Thoracic aorta (tissue), 2 donors: ENCODE measurements around the gene TMEM86B. TPM values are rescaled to one million over a fixed set of nuclear protein-coding genes. Genes with fewer than 3 reads are reported as not detected.

Experiments
- ATAC-seq: fragments of 150-250 bp; one replicate; pipeline ENCODE4 v1.8.0; 2017; ENCODE audit warnings: low read depth; ENCODE audit not compliant: insufficient number of reproducible peaks, low FRiP score
- DNase-seq: peaks from one replicate; pipeline ENCODE4 v3.0.0-alpha.2; 2020; ENCODE audit warnings: low spot score
- H3K27ac ChIP-seq, 2 donors: fragments of 200-600 bp; sonication (generic); 1 replicate in 1 of 2; 2 replicates in 1 of 2; pipeline ENCODE4 v1.5.1; 2016; ENCODE audit warnings: mild to moderate bottlenecking in 2 of 2, moderate library complexity in 2 of 2
- H3K27me3 ChIP-seq: fragments of 200-600 bp; sonication (generic); replicated peaks from 2 replicates; pipeline ENCODE4 v1.6.0; 2016; ENCODE audit warnings: mild to moderate bottlenecking; ENCODE audit not compliant: insufficient read depth
- H3K36me3 ChIP-seq: fragments of 200-600 bp; sonication (generic); one replicate; pipeline ENCODE4 v1.5.1; 2016
- H3K4me1 ChIP-seq, 2 donors: fragments of 200-600 bp; sonication (generic); 1 replicate in 1 of 2; 2 replicates in 1 of 2; pipeline versions ENCODE4 v1.5.1 to v1.6.0; 2016; ENCODE audit warnings: low read depth in 2 of 2, mild to moderate bottlenecking in 1 of 2; ENCODE audit not compliant: control insufficient read depth in 1 of 2
- H3K4me3 ChIP-seq: fragments of 200-600 bp; sonication (generic); 2 replicates; pipeline ENCODE4 v1.5.1; 2016; ENCODE audit warnings: mild to moderate bottlenecking
- H3K9me3 ChIP-seq: fragments of 200-600 bp; sonication (generic); 2 replicates; pipeline ENCODE4 v1.5.1; 2016
- total RNA-seq, 2 donors: library from RNA; depleted of rRNA; stranded (reverse); fragments of >200 nt; gene quantifications; one replicate each; pipeline versions ENCODE4 v1.1.0 to v1.2.3, GENCODE V29; 2016
- TF ChIP-seq, protein P1 (sequence below): fragments of 200-600 bp; sonication (generic); IDR thresholded peaks from one replicate; pipeline ENCODE4 v1.5.1; 2019; ENCODE audit warnings: antibody characterized with exemption

Gene TMEM86B
- total RNA-seq, 2 donors from 2014 or later: 2.4 to 4.8 TPM

DNA sequence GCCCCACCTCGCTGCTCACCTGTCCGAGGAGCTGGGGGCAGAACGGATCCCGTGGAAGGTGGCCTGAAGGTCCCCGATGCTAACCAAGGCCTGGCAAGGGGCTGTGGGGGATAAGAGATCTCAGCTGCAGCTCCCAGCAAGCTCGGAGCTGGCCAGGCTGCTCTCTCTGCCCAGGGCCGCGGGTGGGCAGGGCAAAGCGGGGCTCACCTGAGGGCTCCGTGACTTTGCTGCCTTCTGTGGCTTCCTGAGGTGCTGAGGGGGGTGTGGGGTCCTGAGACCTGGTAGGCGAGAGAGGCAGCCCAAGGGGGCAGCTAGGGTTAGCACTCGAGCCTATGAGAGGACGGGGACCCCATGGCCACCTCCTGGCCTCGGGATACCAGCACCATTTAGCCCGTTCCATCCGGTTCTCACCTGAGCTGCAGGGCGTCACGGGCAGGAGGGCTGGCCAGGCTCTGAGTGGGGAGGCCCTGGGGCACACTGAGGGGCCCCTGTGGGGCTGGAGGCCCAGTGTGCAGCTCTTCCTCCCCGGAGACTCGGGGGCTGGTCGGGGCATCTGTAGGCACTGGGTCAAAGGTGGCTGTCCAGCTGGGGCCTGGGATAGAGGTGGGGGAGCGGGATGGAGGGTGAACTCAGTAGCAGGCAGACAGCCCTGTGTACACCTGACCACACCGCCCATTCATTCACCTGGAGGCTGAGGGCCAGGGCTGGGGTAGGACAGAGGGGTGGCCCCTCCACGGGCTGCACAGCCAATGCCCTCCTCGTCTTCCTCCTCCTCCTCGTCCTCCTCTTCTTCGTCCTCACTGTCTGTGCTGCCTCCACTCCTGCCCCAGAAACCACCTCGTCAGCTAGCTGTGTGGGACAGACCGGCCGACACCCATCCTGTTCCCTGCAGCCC, 3.1 kb upstream of the TMEM86B start:
- H3K36me3 ChIP-seq: peaks cover 40% of the 10 kb centered on the region
- no peaks in the 10 kb centered on the region for H3K4me1 ChIP-seq
- TF ChIP-seq, protein P1, sequence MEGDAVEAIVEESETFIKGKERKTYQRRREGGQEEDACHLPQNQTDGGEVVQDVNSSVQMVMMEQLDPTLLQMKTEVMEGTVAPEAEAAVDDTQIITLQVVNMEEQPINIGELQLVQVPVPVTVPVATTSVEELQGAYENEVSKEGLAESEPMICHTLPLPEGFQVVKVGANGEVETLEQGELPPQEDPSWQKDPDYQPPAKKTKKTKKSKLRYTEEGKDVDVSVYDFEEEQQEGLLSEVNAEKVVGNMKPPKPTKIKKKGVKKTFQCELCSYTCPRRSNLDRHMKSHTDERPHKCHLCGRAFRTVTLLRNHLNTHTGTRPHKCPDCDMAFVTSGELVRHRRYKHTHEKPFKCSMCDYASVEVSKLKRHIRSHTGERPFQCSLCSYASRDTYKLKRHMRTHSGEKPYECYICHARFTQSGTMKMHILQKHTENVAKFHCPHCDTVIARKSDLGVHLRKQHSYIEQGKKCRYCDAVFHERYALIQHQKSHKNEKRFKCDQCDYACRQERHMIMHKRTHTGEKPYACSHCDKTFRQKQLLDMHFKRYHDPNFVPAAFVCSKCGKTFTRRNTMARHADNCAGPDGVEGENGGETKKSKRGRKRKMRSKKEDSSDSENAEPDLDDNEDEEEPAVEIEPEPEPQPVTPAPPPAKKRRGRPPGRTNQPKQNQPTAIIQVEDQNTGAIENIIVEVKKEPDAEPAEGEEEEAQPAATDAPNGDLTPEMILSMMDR: no peak
- H3K9me3 ChIP-seq: no peaks in the 10 kb centered on the region
- no peak overlapping the region for H3K4me3 ChIP-seq
- no peak overlapping the region for H3K27ac ChIP-seq
- DNase-seq (no peak), ATAC-seq (no peak)
- no peaks in the 10 kb centered on the region for H3K27me3 ChIP-seq

DNA sequence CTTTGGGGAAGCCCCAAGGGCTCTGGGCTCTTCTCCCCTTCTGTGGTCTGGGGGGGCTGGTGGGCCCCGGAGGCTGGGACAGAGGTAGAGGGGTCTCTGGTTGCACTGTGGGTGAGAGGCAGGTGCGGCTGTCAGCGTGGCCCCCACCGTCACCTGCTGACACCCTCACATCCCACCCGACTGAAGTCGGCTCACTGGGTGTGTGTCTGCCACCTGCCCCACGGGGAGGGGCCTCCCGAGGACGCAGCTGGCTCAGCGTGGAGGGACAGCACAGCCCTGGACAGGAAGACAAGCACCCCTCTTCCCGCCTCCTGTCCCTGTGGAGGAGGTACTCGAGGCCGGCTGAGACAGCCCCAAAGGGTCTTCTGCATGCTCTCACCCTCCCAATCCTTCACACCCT, 2.2 kb upstream of the TMEM86B start:
- Histone ChIP-seq H3K27ac (no peak overlapping the region), H3K36me3 (peaks cover 33% of the 10 kb centered on the region), H3K27me3 (no peaks in the 10 kb centered on the region), H3K9me3 (no peaks in the 10 kb centered on the region), H3K4me3 (no peak overlapping the region), H3K4me1 (no peaks in the 10 kb centered on the region)
- DNase-seq: no peak
- ATAC-seq: no peak
- TF ChIP-seq, protein P1: no peak

DNA sequence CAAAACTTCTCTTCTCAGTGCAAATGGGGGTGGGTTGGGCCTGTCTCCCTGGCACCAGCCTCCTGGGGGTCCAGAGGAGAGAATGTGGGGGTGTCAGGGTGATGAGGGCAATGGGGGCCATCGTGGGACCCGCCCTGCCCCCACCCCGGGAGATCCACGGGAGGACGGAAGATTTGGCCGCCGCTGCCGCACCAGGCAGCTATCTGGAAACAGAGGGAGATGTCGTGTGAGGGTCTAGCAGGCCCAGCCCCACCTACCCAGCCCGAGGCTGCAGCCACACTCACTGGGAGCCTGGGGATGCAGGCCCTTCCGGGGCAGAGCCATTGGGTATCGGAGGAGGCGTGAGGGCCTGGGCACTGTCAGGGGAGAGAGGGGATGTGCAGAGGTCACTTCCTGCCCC, 1.8 kb upstream of the TMEM86B start:
- Histone ChIP-seq H3K27ac (no peak overlapping the region), H3K27me3 (no peaks in the 10 kb centered on the region), H3K4me1 (no peaks in the 10 kb centered on the region), H3K4me3 (no peak overlapping the region), H3K36me3 (peaks cover 33% of the 10 kb centered on the region), H3K9me3 (no peaks in the 10 kb centered on the region)
- no peak for DNase-seq
- no peak for ATAC-seq
- TF ChIP-seq, protein P1: no peak

DNA sequence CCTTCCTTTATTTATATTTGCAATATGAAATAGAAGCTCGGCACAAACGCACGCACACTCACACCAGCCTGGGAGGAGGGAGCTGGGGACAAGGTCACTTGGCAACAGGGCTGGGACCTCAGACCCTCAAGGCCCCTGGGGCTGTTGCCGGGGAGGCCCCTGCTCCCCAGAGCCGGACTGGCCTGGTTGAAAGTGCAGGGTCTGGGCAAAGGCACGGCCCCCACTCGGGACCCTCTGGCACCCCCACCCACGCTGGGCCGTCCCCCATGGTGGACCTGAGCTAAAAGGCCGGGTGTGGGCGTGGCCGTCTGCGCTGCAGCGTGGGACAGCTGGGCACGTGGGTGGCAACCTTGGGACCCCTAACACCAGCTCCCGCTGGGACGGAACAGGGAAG, 1.2 kb upstream of the TMEM86B start:
- ATAC-seq (no peak), DNase-seq (no peak)
- no peaks in the 10 kb centered on the region for H3K27me3 ChIP-seq
- no peaks in the 10 kb centered on the region for H3K9me3 ChIP-seq
- no peak overlapping the region for H3K27ac ChIP-seq
- H3K4me3 ChIP-seq: no peak overlapping the region
- TF ChIP-seq, protein P1: no peak
- peaks cover 33% of the 10 kb centered on the region for H3K36me3 ChIP-seq
- no peaks in the 10 kb centered on the region for H3K4me1 ChIP-seq

DNA sequence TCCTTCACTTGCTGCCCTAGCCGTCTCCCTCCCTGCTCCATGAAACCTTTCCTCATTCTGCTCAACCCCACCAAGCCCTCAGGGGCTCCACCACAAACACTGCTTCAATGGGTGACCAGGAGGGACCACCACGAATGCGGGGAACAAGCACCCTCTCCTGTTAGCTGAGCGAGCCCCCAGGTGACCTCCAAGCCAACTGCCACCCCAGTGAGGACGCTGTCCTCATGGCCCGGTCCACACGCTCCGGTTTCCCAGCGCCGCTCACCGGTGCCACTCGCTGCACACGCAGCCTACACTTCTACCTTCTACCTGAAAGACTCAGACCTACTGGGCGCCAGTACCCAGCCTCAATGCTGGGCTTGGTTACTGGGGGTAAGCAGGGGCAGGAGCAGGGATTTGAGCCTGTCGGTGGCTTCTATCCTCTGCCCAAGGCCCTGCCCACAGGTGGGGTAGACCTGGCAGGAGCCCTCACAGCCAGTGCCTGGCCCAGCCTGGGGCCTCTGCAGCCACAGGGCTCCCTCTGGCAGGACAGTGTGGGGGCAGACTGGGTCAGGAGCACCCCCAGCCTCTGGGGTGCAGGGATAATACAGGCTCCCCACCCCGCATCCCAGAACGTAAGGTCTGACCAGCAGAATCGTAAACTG, 704 bp upstream of the TMEM86B start:
- Histone ChIP-seq H3K36me3 (peaks cover 33% of the 10 kb centered on the region), H3K4me1 (no peaks in the 10 kb centered on the region), H3K9me3 (no peaks in the 10 kb centered on the region), H3K4me3 (no peak overlapping the region), H3K27me3 (no peaks in the 10 kb centered on the region), H3K27ac (no peak overlapping the region)
- DNase-seq (no peak), ATAC-seq (no peak)
- TF ChIP-seq, protein P1: no peak
